CD14-positive monocyte (primary cell): ENCODE data around the gene ZNF846. TPM values are rescaled to one million over a fixed set of nuclear protein-coding genes. Genes with fewer than 3 reads are reported as not detected.

Experiments
- DNase-seq, 3 donors: peaks; one replicate each; pipeline ENCODE4 v3.0.0-alpha.2; 2011 to 2022
- H2AFZ ChIP-seq: 2 replicates; pipeline ENCODE4 v1.6.0; 2012; ENCODE audit warnings: mild to moderate bottlenecking, low read depth, low read length, inconsistent platforms; ENCODE audit not compliant: insufficient read depth, poor library complexity, severe bottlenecking
- H3K27ac ChIP-seq, 2 donors: 1 replicate in 1 of 2; 2 replicates in 1 of 2; pipeline ENCODE4 v1.5.1; 2012 to 2013; ENCODE audit warnings: low read length in 2 of 2, control low read depth in 1 of 2, inconsistent platforms in 1 of 2, low read depth in 1 of 2, mild to moderate bottlenecking in 1 of 2
- H3K27me3 ChIP-seq, 2 donors: one replicate each; pipeline versions ENCODE4 v1.6.0 to v1.6.1; 2011 to 2013; ENCODE audit warnings: low read length in 2 of 2; ENCODE audit not compliant: control insufficient read depth in 2 of 2, insufficient read depth in 2 of 2
- H3K36me3 ChIP-seq, 2 donors: replicated peaks in 1 of 2; 1 replicate in 1 of 2; 2 replicates in 1 of 2; pipeline versions ENCODE4 v1.5.1 to v1.6.1; 2012 to 2013; ENCODE audit warnings: low read length in 2 of 2, control low read depth in 1 of 2, inconsistent platforms in 1 of 2, mild to moderate bottlenecking in 1 of 2; ENCODE audit not compliant: insufficient read depth in 2 of 2, control insufficient read depth in 1 of 2
- H3K4me1 ChIP-seq, 2 donors: 1 replicate in 1 of 2; 2 replicates in 1 of 2; pipeline versions ENCODE4 v1.5.1 to v1.6.1; 2012 to 2013; ENCODE audit warnings: low read length in 2 of 2, control low read depth in 1 of 2, inconsistent platforms in 1 of 2, mild to moderate bottlenecking in 1 of 2, moderate library complexity in 1 of 2; ENCODE audit not compliant: insufficient read depth in 2 of 2, control insufficient read depth in 1 of 2
- H3K4me2 ChIP-seq: replicated peaks from 2 replicates; pipeline ENCODE3; 2012; ENCODE audit warnings: low read length, moderate library complexity, mild to moderate bottlenecking; ENCODE audit not compliant: poor library complexity, severe bottlenecking; ENCODE audit errors: extremely low read depth
- H3K4me3 ChIP-seq, 3 experiments: fragments of 200-600 bp in 1 of 3; sonication (generic) in 1 of 3; replicated peaks in 1 of 3; 1 replicate in 2 of 3; 2 replicates in 1 of 3; pipeline ENCODE4 v1.5.1; 2011 to 2013; ENCODE audit warnings: low read length in 3 of 3, mild to moderate bottlenecking in 3 of 3, control low read depth in 2 of 3, low read depth in 2 of 3, inconsistent platforms in 1 of 3, moderate library complexity in 1 of 3
- H3K79me2 ChIP-seq: 2 replicates; pipeline ENCODE4 v1.6.0; 2012; ENCODE audit warnings: mild to moderate bottlenecking, control low read depth, inconsistent platforms, low read length, moderate library complexity; ENCODE audit not compliant: insufficient read depth
- H3K9ac ChIP-seq: 2 replicates; pipeline ENCODE4 v1.6.0; 2017; ENCODE audit warnings: low read length, mild to moderate bottlenecking; ENCODE audit not compliant: insufficient read depth, poor library complexity, severe bottlenecking
- H3K9me3 ChIP-seq, 2 donors: replicated peaks in 1 of 2; 1 replicate in 1 of 2; 2 replicates in 1 of 2; pipeline versions ENCODE4 v1.5.1 to v1.6.1; 2012 to 2013; ENCODE audit warnings: low read length in 2 of 2, control low read depth in 1 of 2; ENCODE audit not compliant: control insufficient read depth in 1 of 2, insufficient read depth in 1 of 2
- H4K20me1 ChIP-seq: 2 replicates; pipeline ENCODE4 v1.6.0; 2012; ENCODE audit warnings: mild to moderate bottlenecking, low read length, control low read depth, moderate library complexity; ENCODE audit not compliant: insufficient read depth
- H3K27ac Mint-ChIP-seq, 7 donors: one replicate each; pipeline ENCODE4 v1.8.0; 2020; ENCODE audit warnings: mild to moderate bottlenecking in 7 of 7, mixed read lengths in 7 of 7, moderate library complexity in 6 of 7, inconsistent platforms in 2 of 7
- H3K27me3 Mint-ChIP-seq, 3 donors: one replicate each; pipeline ENCODE4 v1.8.0; 2021 to 2022; ENCODE audit warnings: low read depth in 3 of 3, mild to moderate bottlenecking in 3 of 3, mixed read lengths in 3 of 3, moderate library complexity in 3 of 3, inconsistent platforms in 1 of 3
- H3K36me3 Mint-ChIP-seq, 2 donors: one replicate each; pipeline ENCODE4 v1.8.0; 2020; ENCODE audit warnings: mixed read lengths in 2 of 2, inconsistent platforms in 1 of 2, mild to moderate bottlenecking in 1 of 2
- H3K4me1 Mint-ChIP-seq: one replicate; pipeline ENCODE4 v1.8.0; 2020; ENCODE audit warnings: mild to moderate bottlenecking, mixed read lengths
- H3K4me3 Mint-ChIP-seq, 2 donors: one replicate each; pipeline ENCODE4 v1.8.0; 2020; ENCODE audit warnings: mild to moderate bottlenecking in 2 of 2, mixed read lengths in 2 of 2, moderate library complexity in 1 of 2
- H3K9me3 Mint-ChIP-seq, 7 donors: one replicate each; pipeline ENCODE4 v1.8.0; 2020 to 2022; ENCODE audit warnings: mixed read lengths in 7 of 7, mild to moderate bottlenecking in 6 of 7, moderate library complexity in 6 of 7, inconsistent platforms in 2 of 7
- WGBS: methylation state at CpG from one replicate; pipeline ENCODE4 v1.1.5; 2013; ENCODE audit warnings: missing lambda C conversion rate; ENCODE audit not compliant: insufficient coverage; 5-methylcytosine and 5-hydroxymethylcytosine counted together
- intact Hi-C, 2 donors: fragments of 100-400 bp; cut with micrococcal nuclease; formaldehyde crosslinking; loops; one replicate each; pipeline versions ENCODE4 v1.15.0 to v1.15.1; 2023
- polyA plus RNA-seq, 3 donors: library from polyadenylated mRNA; depleted of rRNA in 1 of 3; unstranded in 2 of 3; stranded (reverse) in 1 of 3; fragments of 300-500 nt in 2 of 3; fragments of >200 nt in 1 of 3; fragmentation: Illumina TruSeq in 2 of 3; gene quantifications; 1 replicate in 2 of 3; 2 replicates in 1 of 3; pipeline ENCODE4 v1.2.3, GENCODE V29; 2012 to 2021
- TF ChIP-seq, protein P1 (sequence below): fragments of 200-600 bp; IDR thresholded peaks from one replicate; pipeline ENCODE4 v1.8.0; 2022; ENCODE audit warnings: antibody characterized with exemption, mild to moderate bottlenecking

ZNF846 gene
- polyA plus RNA-seq, 3 donors = 2.5 to 6.9 (median 6.5) TPM

DNA sequence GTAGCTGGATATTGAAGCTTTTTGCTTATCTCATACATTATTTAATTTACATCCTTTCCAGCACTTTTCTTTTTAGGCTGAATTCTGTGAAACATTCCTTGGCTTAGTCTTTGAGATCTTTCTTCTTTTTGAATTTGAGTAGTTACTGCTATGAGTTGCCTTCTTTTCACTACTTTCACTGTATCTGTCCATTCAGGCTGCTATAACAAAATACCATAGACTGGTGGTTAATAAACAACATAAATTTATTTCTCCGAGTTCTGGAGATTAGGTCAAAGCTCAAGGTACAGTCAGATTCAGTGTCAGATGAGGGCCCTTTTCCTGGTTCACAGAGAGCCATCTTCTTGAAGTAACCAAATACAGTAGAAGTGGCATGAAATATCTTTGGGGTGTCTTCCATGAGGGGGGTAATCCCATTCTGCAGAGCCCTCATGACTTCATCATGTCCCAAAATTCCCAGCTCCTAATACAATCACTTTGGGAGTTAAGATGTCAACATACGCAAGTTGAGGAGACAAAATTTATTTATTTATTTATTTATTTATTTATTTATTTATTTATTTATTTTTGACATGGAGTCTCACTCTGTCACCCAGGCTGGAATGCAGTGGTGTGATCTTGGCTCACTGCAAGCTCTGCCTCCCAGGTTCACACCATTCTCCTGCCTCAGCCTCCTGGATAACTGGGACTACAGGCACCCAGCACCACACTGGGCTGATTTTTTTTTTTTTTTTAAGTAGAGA lies 15.7 kb downstream of the ZNF846 start:
- Mint-ChIP-seq H3K4me3 (no peak overlapping the region), H3K36me3 (peaks cover 0 to 8% of the 10 kb centered on the region in 2 donors), H3K27ac (no peak overlapping the region), H3K27me3 (peaks cover 0 to 2% (median 0%) of the 10 kb centered on the region in 3 donors), H3K9me3 (peaks cover 23 to 69% (median 58%) of the 10 kb centered on the region in 7 donors), H3K4me1 (no peaks in the 10 kb centered on the region)
- no peak overlapping the region for H3K9ac ChIP-seq
- no peak overlapping the region for H3K4me3 ChIP-seq
- intact Hi-C loops = no loop called here
- TF ChIP-seq, protein P1, sequence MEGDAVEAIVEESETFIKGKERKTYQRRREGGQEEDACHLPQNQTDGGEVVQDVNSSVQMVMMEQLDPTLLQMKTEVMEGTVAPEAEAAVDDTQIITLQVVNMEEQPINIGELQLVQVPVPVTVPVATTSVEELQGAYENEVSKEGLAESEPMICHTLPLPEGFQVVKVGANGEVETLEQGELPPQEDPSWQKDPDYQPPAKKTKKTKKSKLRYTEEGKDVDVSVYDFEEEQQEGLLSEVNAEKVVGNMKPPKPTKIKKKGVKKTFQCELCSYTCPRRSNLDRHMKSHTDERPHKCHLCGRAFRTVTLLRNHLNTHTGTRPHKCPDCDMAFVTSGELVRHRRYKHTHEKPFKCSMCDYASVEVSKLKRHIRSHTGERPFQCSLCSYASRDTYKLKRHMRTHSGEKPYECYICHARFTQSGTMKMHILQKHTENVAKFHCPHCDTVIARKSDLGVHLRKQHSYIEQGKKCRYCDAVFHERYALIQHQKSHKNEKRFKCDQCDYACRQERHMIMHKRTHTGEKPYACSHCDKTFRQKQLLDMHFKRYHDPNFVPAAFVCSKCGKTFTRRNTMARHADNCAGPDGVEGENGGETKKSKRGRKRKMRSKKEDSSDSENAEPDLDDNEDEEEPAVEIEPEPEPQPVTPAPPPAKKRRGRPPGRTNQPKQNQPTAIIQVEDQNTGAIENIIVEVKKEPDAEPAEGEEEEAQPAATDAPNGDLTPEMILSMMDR = no peak
- peaks cover 68 to 79% of the 10 kb centered on the region in 2 donors for H3K9me3 ChIP-seq
- H3K27ac ChIP-seq = no peak overlapping the region
- no CpG with 5 or more reads among the region's 2 CpGs for WGBS
- H2AFZ ChIP-seq = no peak overlapping the region
- no peaks in the 10 kb centered on the region for H3K79me2 ChIP-seq
- H3K36me3 ChIP-seq = peaks cover 0 to 15% of the 10 kb centered on the region in 2 donors
- H3K27me3 ChIP-seq = no peaks in the 10 kb centered on the region
- no peaks in the 10 kb centered on the region for H3K4me1 ChIP-seq
- no peak overlapping the region for H3K4me2 ChIP-seq
- DNase-seq = no peak
- H4K20me1 ChIP-seq = no peaks in the 10 kb centered on the region

DNA sequence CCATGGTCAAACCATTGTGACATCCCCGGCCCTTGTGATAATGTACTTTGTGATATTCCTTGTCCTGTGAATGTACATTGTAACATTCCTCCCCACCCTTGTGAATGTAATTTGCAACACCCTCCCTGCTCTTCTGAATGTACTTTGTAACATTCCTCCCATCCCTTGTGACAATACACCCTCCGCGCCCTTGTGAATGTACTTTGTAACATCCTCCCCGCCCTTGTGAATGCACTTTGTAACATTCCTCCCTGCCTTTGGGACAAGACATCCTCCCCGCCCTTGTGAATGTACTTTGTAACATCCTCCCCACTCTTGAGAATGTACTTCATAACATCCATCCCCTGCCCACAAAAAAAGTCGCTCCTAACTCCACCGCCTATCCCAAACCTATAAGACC lies 17.1 kb downstream of the ZNF846 start:
- H3K4me1 Mint-ChIP-seq = no peaks in the 10 kb centered on the region
- H3K27ac Mint-ChIP-seq = no peak overlapping the region
- peaks cover 19 to 58% (median 47%) of the 10 kb centered on the region in 7 donors for H3K9me3 Mint-ChIP-seq
- no peaks in the 10 kb centered on the region for H3K4me1 ChIP-seq
- 94% methylated on average over 5 of the region's 7 CpGs for WGBS
- no peak overlapping the region for H3K9ac ChIP-seq
- H3K36me3 ChIP-seq = peaks cover 0 to under 1% of the 10 kb centered on the region in 2 donors
- H2AFZ ChIP-seq = no peak overlapping the region
- no peaks in the 10 kb centered on the region for H3K79me2 ChIP-seq
- no peak overlapping the region for H3K4me3 Mint-ChIP-seq
- TF ChIP-seq, protein P1 = no peak
- peaks cover 62 to 65% of the 10 kb centered on the region in 2 donors for H3K9me3 ChIP-seq
- H3K36me3 Mint-ChIP-seq = peaks cover 0 to 4% of the 10 kb centered on the region in 2 donors
- H3K27ac ChIP-seq = no peak overlapping the region
- H4K20me1 ChIP-seq = no peaks in the 10 kb centered on the region
- intact Hi-C loops = no loop called here
- no peaks in the 10 kb centered on the region for H3K27me3 ChIP-seq
- no peak for DNase-seq
- peaks cover 0 to 2% (median 0%) of the 10 kb centered on the region in 3 donors for H3K27me3 Mint-ChIP-seq
- H3K4me3 ChIP-seq = no peak overlapping the region
- no peak overlapping the region for H3K4me2 ChIP-seq
